ENCODE measurements around the gene ARHGAP6. TPM values are rescaled to one million over a fixed set of nuclear protein-coding genes. Genes with fewer than 3 reads are reported as not detected.

The ARHGAP6 gene
- total RNA-seq, 1 donor from 2014 or later = 1.2 TPM

DNA sequence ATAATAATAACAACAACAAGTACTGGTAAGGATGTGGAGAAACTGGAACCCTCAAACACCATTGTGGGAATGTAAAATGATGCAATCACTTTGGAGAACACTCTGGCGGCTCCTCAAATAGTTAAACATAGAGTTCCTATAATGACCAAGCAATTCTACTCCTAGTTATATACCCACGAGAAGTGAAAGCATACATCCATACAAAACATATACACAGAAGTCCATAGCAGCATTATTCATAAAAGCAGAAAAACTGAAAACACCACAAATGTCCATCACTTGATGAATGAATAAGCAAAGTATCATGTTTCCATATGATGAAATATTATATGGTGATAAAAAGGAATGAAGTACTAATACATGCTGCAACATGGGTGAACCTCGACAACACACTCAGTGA is 255.8 kb downstream of the ARHGAP6 start:
- H3K36me3 Mint-ChIP-seq = no peaks in the 10 kb centered on the region
- H3K27ac ChIP-seq = no peak overlapping the region
- no peaks in the 10 kb centered on the region for H3K27me3 ChIP-seq

DNA sequence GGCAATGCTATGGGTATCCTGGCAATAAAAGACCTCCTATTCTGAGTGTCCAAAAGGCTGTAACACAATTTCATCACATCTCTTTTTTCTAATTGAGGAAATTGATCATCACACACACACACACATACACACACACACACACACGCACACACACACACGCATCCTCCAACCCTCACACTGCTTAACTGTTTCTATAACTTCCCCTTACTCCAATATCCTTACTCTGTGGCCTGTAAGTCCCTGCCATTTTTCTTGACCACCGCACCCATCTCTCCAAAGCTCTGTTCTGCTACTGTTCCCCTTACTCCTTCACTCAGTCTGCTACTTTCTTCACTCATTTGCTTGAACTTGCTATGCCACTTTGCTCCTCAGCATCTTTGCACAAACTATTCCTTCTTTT is 256.9 kb downstream of the ARHGAP6 start:
- Histone ChIP-seq H3K36me3 (no peaks in the 10 kb centered on the region), H4K20me1 (ENCODE audit: low read depth) (no peaks in the 10 kb centered on the region), H3K9me3 (ENCODE audit: low read depth) (peaks cover 3% of the 10 kb centered on the region), H3K4me1 (no peaks in the 10 kb centered on the region), H3K79me2 (ENCODE audit: low read depth) (no peaks in the 10 kb centered on the region), H3F3A (ENCODE audit: low read depth) (no peaks in the 10 kb centered on the region), H3K4me2 (no peak overlapping the region), H3K9ac (no peak overlapping the region), H3K4me3 (no peak overlapping the region), H3K27ac (no peak overlapping the region), H3K27me3 (no peaks in the 10 kb centered on the region), H2AFZ (replicated peaks) (no peak overlapping the region)
- H3K4me3 Mint-ChIP-seq = no peak overlapping the region
- DNase-seq (ENCODE audit: low spot score) = no peak
- no peaks in the 10 kb centered on the region for H3K4me1 Mint-ChIP-seq
- H3K36me3 Mint-ChIP-seq = no peaks in the 10 kb centered on the region
- H3K9me3 Mint-ChIP-seq = no peaks in the 10 kb centered on the region
- no peak overlapping the region for H3K27ac Mint-ChIP-seq
- TF ChIP-seq EZH2 (IDR thresholded peaks at IDR 0.05) (no peak), EZH2phosphoT487 (IDR thresholded peaks at IDR 0.05) (no peak)
- TF ChIP-seq, protein P1, sequence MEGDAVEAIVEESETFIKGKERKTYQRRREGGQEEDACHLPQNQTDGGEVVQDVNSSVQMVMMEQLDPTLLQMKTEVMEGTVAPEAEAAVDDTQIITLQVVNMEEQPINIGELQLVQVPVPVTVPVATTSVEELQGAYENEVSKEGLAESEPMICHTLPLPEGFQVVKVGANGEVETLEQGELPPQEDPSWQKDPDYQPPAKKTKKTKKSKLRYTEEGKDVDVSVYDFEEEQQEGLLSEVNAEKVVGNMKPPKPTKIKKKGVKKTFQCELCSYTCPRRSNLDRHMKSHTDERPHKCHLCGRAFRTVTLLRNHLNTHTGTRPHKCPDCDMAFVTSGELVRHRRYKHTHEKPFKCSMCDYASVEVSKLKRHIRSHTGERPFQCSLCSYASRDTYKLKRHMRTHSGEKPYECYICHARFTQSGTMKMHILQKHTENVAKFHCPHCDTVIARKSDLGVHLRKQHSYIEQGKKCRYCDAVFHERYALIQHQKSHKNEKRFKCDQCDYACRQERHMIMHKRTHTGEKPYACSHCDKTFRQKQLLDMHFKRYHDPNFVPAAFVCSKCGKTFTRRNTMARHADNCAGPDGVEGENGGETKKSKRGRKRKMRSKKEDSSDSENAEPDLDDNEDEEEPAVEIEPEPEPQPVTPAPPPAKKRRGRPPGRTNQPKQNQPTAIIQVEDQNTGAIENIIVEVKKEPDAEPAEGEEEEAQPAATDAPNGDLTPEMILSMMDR (IDR thresholded peaks at IDR 0.05) = no peak
- no peaks in the 10 kb centered on the region for H3K27me3 Mint-ChIP-seq (ENCODE audit: insufficient read depth, low read depth)

More for the DNA sequence above, 255.8 kb downstream of the ARHGAP6 start:
- no peak overlapping the region for H3K4me2 ChIP-seq
- H3K27ac Mint-ChIP-seq = no peak overlapping the region
- H2AFZ ChIP-seq (replicated peaks) = no peak overlapping the region
- no peaks in the 10 kb centered on the region for H3F3A ChIP-seq (ENCODE audit: low read depth)
- TF ChIP-seq EZH2 (IDR thresholded peaks at IDR 0.05) (no peak), EZH2phosphoT487 (IDR thresholded peaks at IDR 0.05) (no peak)
- TF ChIP-seq, protein P1 (IDR thresholded peaks at IDR 0.05) = no peak
- no peak for DNase-seq (ENCODE audit: low spot score)
- H4K20me1 ChIP-seq (ENCODE audit: low read depth) = no peaks in the 10 kb centered on the region
- no peak overlapping the region for H3K4me3 Mint-ChIP-seq
- H3K9ac ChIP-seq = no peak overlapping the region
- no peaks in the 10 kb centered on the region for H3K79me2 ChIP-seq (ENCODE audit: low read depth)
- no peaks in the 10 kb centered on the region for H3K4me1 Mint-ChIP-seq
- no peaks in the 10 kb centered on the region for H3K4me1 ChIP-seq
- no peaks in the 10 kb centered on the region for H3K36me3 ChIP-seq
- H3K9me3 ChIP-seq (ENCODE audit: low read depth) = peaks cover 3% of the 10 kb centered on the region
- H3K27me3 Mint-ChIP-seq (ENCODE audit: insufficient read depth, low read depth) = no peaks in the 10 kb centered on the region
- no peak overlapping the region for H3K4me3 ChIP-seq
- no peaks in the 10 kb centered on the region for H3K9me3 Mint-ChIP-seq

DNA sequence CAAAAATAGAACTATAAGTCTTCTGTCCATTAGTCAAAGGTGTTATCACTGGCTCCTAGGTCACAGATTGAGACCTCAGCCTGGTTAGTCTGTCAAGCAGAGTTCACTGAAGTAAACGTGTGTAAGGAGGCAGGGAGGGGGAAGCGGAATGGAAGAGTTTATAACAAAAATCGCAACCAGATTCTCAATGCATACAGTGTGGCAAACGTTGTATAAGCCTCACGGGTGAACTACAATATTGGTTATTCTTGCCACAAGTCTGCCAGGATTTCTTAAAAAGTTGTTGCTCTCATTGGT is 257.7 kb downstream of the ARHGAP6 start:
- no peaks in the 10 kb centered on the region for H3F3A ChIP-seq (ENCODE audit: low read depth)
- no peak overlapping the region for H3K9ac ChIP-seq
- H3K36me3 ChIP-seq = no peaks in the 10 kb centered on the region
- no peaks in the 10 kb centered on the region for H3K4me1 ChIP-seq
- H3K27me3 ChIP-seq = no peaks in the 10 kb centered on the region
- H2AFZ ChIP-seq (replicated peaks) = no peak overlapping the region
- Mint-ChIP-seq H3K9me3 (no peaks in the 10 kb centered on the region), H3K27me3 (ENCODE audit: insufficient read depth, low read depth) (no peaks in the 10 kb centered on the region), H3K27ac (no peak overlapping the region), H3K4me1 (no peaks in the 10 kb centered on the region), H3K4me3 (no peak overlapping the region), H3K36me3 (no peaks in the 10 kb centered on the region)
- no peak overlapping the region for H3K27ac ChIP-seq
- no peak for DNase-seq (ENCODE audit: low spot score)
- H3K9me3 ChIP-seq (ENCODE audit: low read depth) = peaks cover 3% of the 10 kb centered on the region
- no peak overlapping the region for H3K4me2 ChIP-seq
- H3K4me3 ChIP-seq = no peak overlapping the region
- TF ChIP-seq EZH2phosphoT487 (IDR thresholded peaks at IDR 0.05) (no peak), EZH2 (IDR thresholded peaks at IDR 0.05) (no peak)
- TF ChIP-seq, protein P1 (IDR thresholded peaks at IDR 0.05) = no peak
- H4K20me1 ChIP-seq (ENCODE audit: low read depth) = no peaks in the 10 kb centered on the region
- H3K79me2 ChIP-seq (ENCODE audit: low read depth) = no peaks in the 10 kb centered on the region

All from neural progenitor cell (in vitro differentiated cells).